ENCODE data around the gene ID4. TPM values are rescaled to one million over a fixed set of nuclear protein-coding genes. Genes with fewer than 3 reads are reported as not detected.

The ID4 gene
- 1 to 10 TPM; 5.3 to 9.1 (median 7.1) TPM for total RNA-seq
- 1 to 10 TPM; 4.2 to 4.4 (median 4.2) TPM for polyA plus RNA-seq

GRCh38 chr6:19836799-19837510 lies at the start of gene ID4:
ID4 (plus strand) TSS chr6:19837370; CDS start chr6:19837755, 385 bp downstream.
- no peaks in the 10 kb centered on the region for H3K9me3 ChIP-seq
- 3 to 7% methylated on average over 71 of the region's 71 CpGs for WGBS, 2 donors
- peaks cover 0 to 18% (median 7%) of the 10 kb centered on the region in 4 donors for H3K4me1 ChIP-seq
- H3K36me3 ChIP-seq: no peaks in the 10 kb centered on the region
- peaks cover 0 to 6% (median 0%) of the 10 kb centered on the region in 3 donors for H3K27me3 ChIP-seq
- DNase-seq: peak; percentile 98
- peak within 1 kb of the TSS; percentile 61 to 88 (median 81) for H3K4me3 ChIP-seq
- TF ChIP-seq CTCF (IDR thresholded peaks at IDR 0.05) (no peak), EP300 (IDR thresholded peaks at IDR 0.05) (no peak), POLR2A (IDR thresholded peaks at IDR 0.05) (peak; percentile 79 to 89), POLR2AphosphoS5 (IDR thresholded peaks at IDR 0.05) (peak; percentile 98 to 99 (median 98))
- H3K27ac ChIP-seq: peak within 1 kb of the TSS; percentile 91 to 95 (median 92)
- intact Hi-C loops (cut with DNase I): loop anchor here (1.0 to 10.0 kb wide), 3 partner anchors 33 to 1758 kb away; partner anchors contain the start of gene SOX4

- peak overlapping the region in 1 of 4 donors; percentile 2 for H3K27ac ChIP-seq
- 88 to 95% methylated on average over 1 of the region's 1 CpG for WGBS, 2 donors
- no peaks in the 10 kb centered on the region for H3K36me3 ChIP-seq
- H3K4me1 ChIP-seq: peaks cover 0 to 21% (median 18%) of the 10 kb centered on the region in 4 donors
- TF ChIP-seq POLR2AphosphoS5 (IDR thresholded peaks at IDR 0.05): no peak
- no peak overlapping the region for H3K4me3 ChIP-seq
- H3K27me3 ChIP-seq: no peaks in the 10 kb centered on the region
- no peaks in the 10 kb centered on the region for H3K9me3 ChIP-seq
- DNase-seq: no peak
- intact Hi-C loops (cut with DNase I): no loop called here
Measured at GRCh38 chr6:19788686-19789085, 48.5 kb upstream of the ID4 start.

GRCh38 chr6:19789100-19789803 lies 47.9 kb upstream of the ID4 start:
- H3K9me3 ChIP-seq: no peaks in the 10 kb centered on the region

GRCh38 chr6:19791267-19791666 lies 45.9 kb upstream of the ID4 start:
- H3K4me1 ChIP-seq: peaks cover 0 to 21% (median 18%) of the 10 kb centered on the region in 4 donors
- TF ChIP-seq POLR2AphosphoS5 (IDR thresholded peaks at IDR 0.05): no peak
- no peak for TF ChIP-seq CTCF (IDR thresholded peaks at IDR 0.05)
- no peak for TF ChIP-seq POLR2A (IDR thresholded peaks at IDR 0.05)
- TF ChIP-seq EP300 (IDR thresholded peaks at IDR 0.05): no peak
- no peaks in the 10 kb centered on the region for H3K27me3 ChIP-seq
- H3K27ac ChIP-seq: peak overlapping the region in 1 of 4 donors; percentile 65
- peaks cover 0 to 4% (median 0%) of the 10 kb centered on the region in 4 donors for H3K9me3 ChIP-seq
- intact Hi-C loops (cut with DNase I): no loop called here
- no peak for DNase-seq
- WGBS, 2 donors: 71 to 73% methylated on average over 2 of the region's 2 CpGs
- no peak overlapping the region for H3K4me3 ChIP-seq
- no peaks in the 10 kb centered on the region for H3K36me3 ChIP-seq

More at GRCh38 chr6:19789100-19789803, 47.9 kb upstream of the ID4 start:
- intact Hi-C loops (cut with DNase I): no loop called here
- 40 to 50% methylated on average over 6 of the region's 6 CpGs for WGBS, 2 donors
- H3K4me3 ChIP-seq: no peak overlapping the region
- H3K36me3 ChIP-seq: no peaks in the 10 kb centered on the region
- peaks cover 0 to 21% (median 18%) of the 10 kb centered on the region in 4 donors for H3K4me1 ChIP-seq
- no peak for DNase-seq
- TF ChIP-seq POLR2A (IDR thresholded peaks at IDR 0.05) (no peak), EP300 (IDR thresholded peaks at IDR 0.05) (no peak), CTCF (IDR thresholded peaks at IDR 0.05) (no peak), POLR2AphosphoS5 (IDR thresholded peaks at IDR 0.05) (no peak)
- no peaks in the 10 kb centered on the region for H3K27me3 ChIP-seq
- peak overlapping the region in 1 of 4 donors; percentile 2 for H3K27ac ChIP-seq

GRCh38 chr6:19795211-19795610 lies 42.0 kb upstream of the ID4 start:
- Histone ChIP-seq H3K27me3 (no peaks in the 10 kb centered on the region), H3K4me3 (no peak overlapping the region), H3K27ac (no peak overlapping the region), H3K9me3 (peaks cover 0 to 4% (median 0%) of the 10 kb centered on the region in 4 donors), H3K36me3 (no peaks in the 10 kb centered on the region), H3K4me1 (peaks cover 0 to 14% (median 8%) of the 10 kb centered on the region in 4 donors)
- intact Hi-C loops (cut with DNase I): no loop called here
- TF ChIP-seq EP300 (IDR thresholded peaks at IDR 0.05) (no peak), POLR2AphosphoS5 (IDR thresholded peaks at IDR 0.05) (no peak), CTCF (IDR thresholded peaks at IDR 0.05) (no peak), POLR2A (IDR thresholded peaks at IDR 0.05) (no peak)
- DNase-seq: no peak
